ENCODE data around the gene SNTB2.

Gene SNTB2

GRCh38 chr16:69306031-69306430 is 119.1 kb downstream of the SNTB2 start:
- Histone ChIP-seq H4K91ac (ENCODE audit: low read depth, low read length) (no peak overlapping the region), H2BK5ac (ENCODE audit: low read depth, low read length, poor library complexity) (no peak overlapping the region), H3K36me3 (ENCODE audit: control insufficient read depth in 1 of 2, insufficient read depth in 2 of 2, low read length in 2 of 2) (no peaks in the 10 kb centered on the region), H3K4me1 (ENCODE audit: control insufficient read depth in 1 of 2, insufficient read depth in 2 of 2, low read length in 2 of 2) (no peaks in the 10 kb centered on the region), H2AK5ac (ENCODE audit: low read length) (no peak overlapping the region), H3K4me2 (ENCODE audit: low read length) (no peak overlapping the region), H3K18ac (ENCODE audit: low read length) (no peak overlapping the region), H3K27me3 (ENCODE audit: insufficient read depth, low read length) (no peaks in the 10 kb centered on the region), H3K79me2 (ENCODE audit: control insufficient read depth, insufficient read depth, low read length, poor library complexity) (no peaks in the 10 kb centered on the region), H3K9me3 (ENCODE audit: insufficient read depth, low read depth, low read length) (no peaks in the 10 kb centered on the region), H4K12ac (ENCODE audit: low read depth, low read length) (no peak overlapping the region), H3K79me1 (ENCODE audit: low read length) (no peaks in the 10 kb centered on the region), H2BK120ac (ENCODE audit: insufficient read depth, low read length, poor library complexity) (no peak overlapping the region), H2AFZ (ENCODE audit: insufficient read depth, low read length, poor library complexity) (no peak overlapping the region), H3K4me3 (ENCODE audit: low read depth, low read length) (no peak overlapping the region), H3K4ac (ENCODE audit: low read depth, low read length) (no peak overlapping the region), H3K27ac (ENCODE audit: low read depth, low read length) (no peak overlapping the region), H3K23ac (ENCODE audit: low read length) (no peak overlapping the region), H4K8ac (ENCODE audit: low read depth, low read length) (no peak overlapping the region), H2BK12ac (ENCODE audit: low read length) (no peak overlapping the region), H3K9ac (ENCODE audit: low read length) (no peak overlapping the region), H3K14ac (ENCODE audit: low read length) (no peak overlapping the region)
- DNase-seq: no peak
- WGBS (ENCODE audit: extremely low coverage, insufficient coverage, insufficient read length): no CpG with 5 or more reads among the region's 1 CpG

- no peak overlapping the region for H2BK12ac ChIP-seq (ENCODE audit: low read length)
- no peak overlapping the region for H2BK5ac ChIP-seq (ENCODE audit: low read depth, low read length, poor library complexity)
- H4K91ac ChIP-seq (ENCODE audit: low read depth, low read length): no peak overlapping the region
- H4K8ac ChIP-seq (ENCODE audit: low read depth, low read length): no peak overlapping the region
- H3K27ac ChIP-seq (ENCODE audit: low read depth, low read length): no peak overlapping the region
- H3K4ac ChIP-seq (ENCODE audit: low read depth, low read length): no peak overlapping the region
- WGBS (ENCODE audit: extremely low coverage, insufficient coverage, insufficient read length): no CpG with 5 or more reads among the region's 1 CpG
- no peaks in the 10 kb centered on the region for H3K9me3 ChIP-seq (ENCODE audit: insufficient read depth, low read depth, low read length)
- no peak overlapping the region for H2AFZ ChIP-seq (ENCODE audit: insufficient read depth, low read length, poor library complexity)
- H3K9ac ChIP-seq (ENCODE audit: low read length): no peak overlapping the region
- H3K4me2 ChIP-seq (ENCODE audit: low read length): no peak overlapping the region
- H3K79me2 ChIP-seq (ENCODE audit: control insufficient read depth, insufficient read depth, low read length, poor library complexity): peaks cover 6% of the 10 kb centered on the region
- H4K12ac ChIP-seq (ENCODE audit: low read depth, low read length): no peak overlapping the region
- no peak overlapping the region for H3K4me3 ChIP-seq (ENCODE audit: low read depth, low read length)
- no peaks in the 10 kb centered on the region for H3K27me3 ChIP-seq (ENCODE audit: insufficient read depth, low read length)
- no peak overlapping the region for H3K23ac ChIP-seq (ENCODE audit: low read length)
- peaks cover 2% of the 10 kb centered on the region for H3K79me1 ChIP-seq (ENCODE audit: low read length)
- no peak overlapping the region for H2BK120ac ChIP-seq (ENCODE audit: insufficient read depth, low read length, poor library complexity)
- no peak overlapping the region for H2AK5ac ChIP-seq (ENCODE audit: low read length)
- H3K4me1 ChIP-seq (ENCODE audit: control insufficient read depth in 1 of 2, insufficient read depth in 2 of 2, low read length in 2 of 2): peaks cover 0 to under 1% of the 10 kb centered on the region in 2 experiments
- DNase-seq: no peak
- no peaks in the 10 kb centered on the region for H3K36me3 ChIP-seq (ENCODE audit: control insufficient read depth in 1 of 2, insufficient read depth in 2 of 2, low read length in 2 of 2)
- no peak overlapping the region for H3K14ac ChIP-seq (ENCODE audit: low read length)
- no peak overlapping the region for H3K18ac ChIP-seq (ENCODE audit: low read length)
Measured at GRCh38 chr16:69307091-69307490, 120.1 kb downstream of the SNTB2 start.

- H2BK120ac ChIP-seq (ENCODE audit: insufficient read depth, low read length, poor library complexity): no peak overlapping the region
- H4K8ac ChIP-seq (ENCODE audit: low read depth, low read length): no peak overlapping the region
- no peak overlapping the region for H3K9ac ChIP-seq (ENCODE audit: low read length)
- H4K91ac ChIP-seq (ENCODE audit: low read depth, low read length): no peak overlapping the region
- H2AFZ ChIP-seq (ENCODE audit: insufficient read depth, low read length, poor library complexity): no peak overlapping the region
- H3K36me3 ChIP-seq (ENCODE audit: control insufficient read depth in 1 of 2, insufficient read depth in 2 of 2, low read length in 2 of 2): no peaks in the 10 kb centered on the region
- no peak overlapping the region for H3K27ac ChIP-seq (ENCODE audit: low read depth, low read length)
- no peak overlapping the region for H3K4ac ChIP-seq (ENCODE audit: low read depth, low read length)
- no peak overlapping the region for H2BK12ac ChIP-seq (ENCODE audit: low read length)
- no peak overlapping the region for H3K14ac ChIP-seq (ENCODE audit: low read length)
- peaks cover 8% of the 10 kb centered on the region for H3K79me2 ChIP-seq (ENCODE audit: control insufficient read depth, insufficient read depth, low read length, poor library complexity)
- H3K9me3 ChIP-seq (ENCODE audit: insufficient read depth, low read depth, low read length): no peaks in the 10 kb centered on the region
- no peak overlapping the region for H3K23ac ChIP-seq (ENCODE audit: low read length)
- DNase-seq: no peak
- no CpG with 5 or more reads among the region's 2 CpGs for WGBS (ENCODE audit: extremely low coverage, insufficient coverage, insufficient read length)
- H2AK5ac ChIP-seq (ENCODE audit: low read length): no peak overlapping the region
- H3K18ac ChIP-seq (ENCODE audit: low read length): no peak overlapping the region
- no peaks in the 10 kb centered on the region for H3K27me3 ChIP-seq (ENCODE audit: insufficient read depth, low read length)
- H3K4me2 ChIP-seq (ENCODE audit: low read length): no peak overlapping the region
- peaks cover 3% of the 10 kb centered on the region in 2 experiments for H3K4me1 ChIP-seq (ENCODE audit: control insufficient read depth in 1 of 2, insufficient read depth in 2 of 2, low read length in 2 of 2)
- peaks cover 2% of the 10 kb centered on the region for H3K79me1 ChIP-seq (ENCODE audit: low read length)
- H4K12ac ChIP-seq (ENCODE audit: low read depth, low read length): no peak overlapping the region
- no peak overlapping the region for H2BK5ac ChIP-seq (ENCODE audit: low read depth, low read length, poor library complexity)
- no peak overlapping the region for H3K4me3 ChIP-seq (ENCODE audit: low read depth, low read length)
Measured at GRCh38 chr16:69307856-69308255, 120.9 kb downstream of the SNTB2 start.

GRCh38 chr16:69309316-69309715 is 122.4 kb downstream of the SNTB2 start:
- Histone ChIP-seq H3K27ac (ENCODE audit: low read depth, low read length) (no peak overlapping the region), H3K79me1 (ENCODE audit: low read length) (peaks cover 2% of the 10 kb centered on the region), H4K12ac (ENCODE audit: low read depth, low read length) (no peak overlapping the region), H3K14ac (ENCODE audit: low read length) (no peak overlapping the region), H3K4ac (ENCODE audit: low read depth, low read length) (no peak overlapping the region), H2AK5ac (ENCODE audit: low read length) (no peak overlapping the region), H3K79me2 (ENCODE audit: control insufficient read depth, insufficient read depth, low read length, poor library complexity) (peaks cover 8% of the 10 kb centered on the region), H3K4me2 (ENCODE audit: low read length) (no peak overlapping the region), H2AFZ (ENCODE audit: insufficient read depth, low read length, poor library complexity) (no peak overlapping the region), H3K4me3 (ENCODE audit: low read depth, low read length) (no peak overlapping the region), H3K27me3 (ENCODE audit: insufficient read depth, low read length) (no peaks in the 10 kb centered on the region), H2BK12ac (ENCODE audit: low read length) (no peak overlapping the region), H4K91ac (ENCODE audit: low read depth, low read length) (no peak overlapping the region), H3K9ac (ENCODE audit: low read length) (no peak overlapping the region), H3K4me1 (ENCODE audit: control insufficient read depth in 1 of 2, insufficient read depth in 2 of 2, low read length in 2 of 2) (peaks cover 3% of the 10 kb centered on the region in 2 experiments), H3K23ac (ENCODE audit: low read length) (no peak overlapping the region), H3K36me3 (ENCODE audit: control insufficient read depth in 1 of 2, insufficient read depth in 2 of 2, low read length in 2 of 2) (peaks cover 3 to 4% of the 10 kb centered on the region in 2 experiments), H2BK5ac (ENCODE audit: low read depth, low read length, poor library complexity) (no peak overlapping the region), H2BK120ac (ENCODE audit: insufficient read depth, low read length, poor library complexity) (no peak overlapping the region), H4K8ac (ENCODE audit: low read depth, low read length) (no peak overlapping the region), H3K18ac (ENCODE audit: low read length) (no peak overlapping the region), H3K9me3 (ENCODE audit: insufficient read depth, low read depth, low read length) (no peaks in the 10 kb centered on the region)
- WGBS (ENCODE audit: extremely low coverage, insufficient coverage, insufficient read length): no CpG with 5 or more reads among the region's 12 CpGs
- DNase-seq: no peak
